ENCODE measurements around the gene GID8. TPM values are rescaled to one million over a fixed set of nuclear protein-coding genes. Genes with fewer than 3 reads are reported as not detected.
A peak's percentile ranks its signal among the peaks of the same experiment; 100 is the strongest.

The GID8 gene
- total and polyA plus RNA-seq, 2 of the 13 experiments (the other 11 are each of a cell fraction or from before 2014, with no cell fraction given): 39.6 to 59.8 TPM

DNA sequence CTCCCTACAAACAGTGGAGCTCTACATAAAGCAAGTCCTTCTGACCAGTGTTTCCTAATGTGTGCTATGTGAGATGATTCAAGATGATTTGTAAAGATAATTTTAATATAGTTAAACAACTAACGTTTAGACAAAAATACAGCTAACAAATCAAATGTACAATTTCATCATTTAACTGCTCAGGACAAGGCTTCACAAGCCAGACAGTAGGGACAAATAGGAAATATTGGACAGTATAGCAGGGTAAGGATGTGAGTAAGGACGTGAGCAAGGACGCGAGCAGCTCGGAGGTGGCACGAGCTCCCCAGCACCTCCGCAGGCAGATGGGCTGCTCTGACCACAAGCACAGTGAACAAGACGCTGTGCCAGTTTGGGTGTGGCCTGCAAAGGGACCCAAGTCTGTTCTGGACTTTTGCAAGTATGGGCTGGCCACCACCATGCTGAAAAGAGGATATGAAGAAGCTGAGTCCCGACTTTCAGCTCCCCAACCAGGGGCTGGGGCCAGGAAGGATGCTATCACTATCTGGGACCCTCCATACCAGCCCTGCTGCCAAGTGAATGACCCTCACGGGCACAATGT is 26.2 kb upstream of the GID8 start (continued):
- TF ChIP-seq IRX3 (CRISPR knock-in tag; IDR thresholded peaks at IDR 0.05; ENCODE audit: borderline replicate concordance, low read depth) (no peak), ZNF337 (CRISPR knock-in tag; IDR thresholded peaks at IDR 0.05; ENCODE audit: borderline replicate concordance, low read depth) (no peak), FOXK1 (CRISPR knock-in tag; IDR thresholded peaks at IDR 0.05; ENCODE audit: borderline replicate concordance, low read depth) (no peak), MTF1 (CRISPR knock-in tag; IDR thresholded peaks at IDR 0.05) (no peak), DNMT1 (CRISPR knock-in tag; IDR thresholded peaks at IDR 0.05) (0 out of 2 replicates have a peak, but pooled peaks have one; percentile 49), POLR2AphosphoS2 (IDR thresholded peaks at IDR 0.05; ENCODE audit: low read depth, low read length) (no peak), ZNF407 (CRISPR knock-in tag; IDR thresholded peaks at IDR 0.05; ENCODE audit: not compliant biosample characterization) (no peak), NCOA5 (CRISPR knock-in tag; IDR thresholded peaks at IDR 0.05) (no peak), TARDBP (CRISPR knock-in tag; IDR thresholded peaks at IDR 0.05) (no peak), ZNF225 (CRISPR knock-in tag; IDR thresholded peaks at IDR 0.05) (no peak), ZNF883 (CRISPR knock-in tag; IDR thresholded peaks at IDR 0.05; ENCODE audit: not compliant biosample characterization) (no peak), HINFP (CRISPR knock-in tag; IDR thresholded peaks at IDR 0.05; ENCODE audit: low read depth) (no peak), SP5 (CRISPR knock-in tag; IDR thresholded peaks at IDR 0.05; ENCODE audit: borderline replicate concordance, low read depth) (no peak), ZKSCAN5 (CRISPR knock-in tag; IDR thresholded peaks at IDR 0.05) (no peak), HDAC2 (CRISPR knock-in tag; IDR thresholded peaks at IDR 0.05) (no peak)
- TF ChIP-seq, protein P1, sequence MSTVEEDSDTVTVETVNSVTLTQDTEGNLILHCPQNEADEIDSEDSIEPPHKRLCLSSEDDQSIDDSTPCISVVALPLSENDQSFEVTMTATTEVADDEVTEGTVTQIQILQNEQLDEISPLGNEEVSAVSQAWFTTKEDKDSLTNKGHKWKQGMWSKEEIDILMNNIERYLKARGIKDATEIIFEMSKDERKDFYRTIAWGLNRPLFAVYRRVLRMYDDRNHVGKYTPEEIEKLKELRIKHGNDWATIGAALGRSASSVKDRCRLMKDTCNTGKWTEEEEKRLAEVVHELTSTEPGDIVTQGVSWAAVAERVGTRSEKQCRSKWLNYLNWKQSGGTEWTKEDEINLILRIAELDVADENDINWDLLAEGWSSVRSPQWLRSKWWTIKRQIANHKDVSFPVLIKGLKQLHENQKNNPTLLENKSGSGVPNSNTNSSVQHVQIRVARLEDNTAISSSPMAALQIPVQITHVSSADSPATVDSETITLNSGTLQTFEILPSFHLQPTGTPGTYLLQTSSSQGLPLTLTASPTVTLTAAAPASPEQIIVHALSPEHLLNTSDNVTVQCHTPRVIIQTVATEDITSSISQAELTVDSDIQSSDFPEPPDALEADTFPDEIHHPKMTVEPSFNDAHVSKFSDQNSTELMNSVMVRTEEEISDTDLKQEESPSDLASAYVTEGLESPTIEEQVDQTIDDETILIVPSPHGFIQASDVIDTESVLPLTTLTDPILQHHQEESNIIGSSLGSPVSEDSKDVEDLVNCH (CRISPR knock-in tag; IDR thresholded peaks at IDR 0.05): no peak
